H1 (cell line): ENCODE measurements around the gene S1PR2. TPM values are rescaled to one million over a fixed set of nuclear protein-coding genes. Genes with fewer than 3 reads are reported as not detected.

Experiments
- CEBPB ChIP-seq: IDR thresholded peaks from 2 replicates; pipeline ENCODE4 v1.6.1; 2012; ENCODE audit warnings: low read depth, low read length
- HDAC6 ChIP-seq: IDR thresholded peaks from one replicate; pipeline ENCODE4 v1.7.1; 2012; ENCODE audit warnings: low read depth, mild to moderate bottlenecking, inconsistent platforms, low read length, moderate library complexity
- YY1 ChIP-seq: IDR thresholded peaks from 2 replicates; pipeline ENCODE4 v1.6.1; 2011; ENCODE audit warnings: low read depth, mild to moderate bottlenecking, low read length
- polyA plus RNA-seq, 7 experiments: library from polyadenylated mRNA; depleted of rRNA in 3 of 7; stranded (reverse) in 5 of 7; unstranded in 2 of 7; fragments of >200 nt in 5 of 7; fragments of 200-250 nt in 2 of 7; gene quantifications; 1 replicate in 5 of 7; 2 replicates in 1 of 7; 4 replicates in 1 of 7; pipeline versions ENCODE4 v1.2.1 to v1.2.3, GENCODE V29; 2011 to 2013; ENCODE audit warnings: missing spikeins in 2 of 7, mixed read lengths in 2 of 7
- total RNA-seq: library from RNA; stranded (reverse); fragmentation: NEBNext Ultra II Directional; extraction: Animal tissue kit (Norgen Biotek cat#: 25700); gene quantifications from 2 replicates; pipeline ENCODE4 v1.2.1, GENCODE V29; 2021
- TF ChIP-seq, protein P1 (sequence below): IDR thresholded peaks from 2 replicates; pipeline ENCODE4 v1.6.1; 2012; ENCODE audit warnings: inconsistent platforms

S1PR2 gene
- total and polyA plus RNA-seq, 2 of the 8 experiments (the other 6 are each of a cell fraction or from before 2014, with no cell fraction given) = 17.5 to 19.4 TPM

DNA sequence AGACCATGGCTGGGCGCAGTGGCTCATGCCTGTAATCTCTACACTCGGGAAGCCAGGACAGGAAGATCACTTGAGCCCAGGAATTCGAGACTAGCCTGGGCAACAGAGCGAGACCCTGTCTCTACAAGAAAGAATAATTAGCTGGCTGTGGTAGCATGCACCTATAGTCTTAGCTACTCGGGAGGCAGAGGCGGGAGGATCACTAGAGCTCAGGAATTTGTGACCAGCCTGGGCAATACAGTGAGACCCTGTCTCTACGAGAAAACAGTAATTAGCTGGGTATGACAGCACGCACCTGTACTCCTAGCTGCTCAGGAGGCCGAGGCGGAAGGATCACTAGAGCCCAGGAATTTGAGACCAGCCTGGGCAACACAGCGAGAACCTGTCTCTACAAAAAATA lies 43.8 kb downstream of the S1PR2 start (continued):
- no peak for TF ChIP-seq HDAC6
- no peak for TF ChIP-seq YY1
- TF ChIP-seq, protein P1, sequence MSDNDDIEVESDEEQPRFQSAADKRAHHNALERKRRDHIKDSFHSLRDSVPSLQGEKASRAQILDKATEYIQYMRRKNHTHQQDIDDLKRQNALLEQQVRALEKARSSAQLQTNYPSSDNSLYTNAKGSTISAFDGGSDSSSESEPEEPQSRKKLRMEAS = no peak
- TF ChIP-seq CEBPB = no peak
- TF ChIP-seq, all 59 proteins: peak for 0
